ENCODE results near the gene CD2AP.

Gene CD2AP

GRCh38 chr6:47567586-47567985, 90.0 kb downstream of the CD2AP start:
- H3K4me3 ChIP-seq (replicated peaks; ENCODE audit: insufficient read depth, low read length), result no peak overlapping the region
- no peak overlapping the region for H3K27ac ChIP-seq (replicated peaks)
- TF ChIP-seq POLR2AphosphoS5 (IDR thresholded peaks at IDR 0.05; ENCODE audit: low read depth) (no peak), REST (IDR thresholded peaks at IDR 0.05; ENCODE audit: insufficient replicate concordance, low read depth) (no peak), SPI1 (IDR thresholded peaks at IDR 0.05; ENCODE audit: borderline replicate concordance, low read depth) (no peak), GABPA (IDR thresholded peaks at IDR 0.05; ENCODE audit: low read depth) (no peak), CTCF (IDR thresholded peaks at IDR 0.05; ENCODE audit: insufficient read depth, low read length) (no peak)

GRCh38 chr6:47571488-47571887, 93.9 kb downstream of the CD2AP start:
- no peak overlapping the region for H3K27ac ChIP-seq (replicated peaks)
- no peak for TF ChIP-seq GABPA (IDR thresholded peaks at IDR 0.05; ENCODE audit: low read depth)
- no peak for TF ChIP-seq CTCF (IDR thresholded peaks at IDR 0.05; ENCODE audit: insufficient read depth, low read length)
- TF ChIP-seq REST (IDR thresholded peaks at IDR 0.05; ENCODE audit: insufficient replicate concordance, low read depth), result no peak
- no peak for TF ChIP-seq POLR2AphosphoS5 (IDR thresholded peaks at IDR 0.05; ENCODE audit: low read depth)
- TF ChIP-seq SPI1 (IDR thresholded peaks at IDR 0.05; ENCODE audit: borderline replicate concordance, low read depth), result no peak
- DNase-seq (ENCODE audit: low read depth in 1 of 2, low spot score in 1 of 2), result no peak
- no peak overlapping the region for H3K4me3 ChIP-seq (replicated peaks; ENCODE audit: insufficient read depth, low read length)
- H3K27me3 ChIP-seq (ENCODE audit: insufficient read depth, poor library complexity, severe bottlenecking), result no peaks in the 10 kb centered on the region

More at GRCh38 chr6:47567586-47567985, 90.0 kb downstream of the CD2AP start:
- H3K27me3 ChIP-seq (ENCODE audit: insufficient read depth, poor library complexity, severe bottlenecking), result no peaks in the 10 kb centered on the region
- no peak for DNase-seq (ENCODE audit: low read depth in 1 of 2, low spot score in 1 of 2)

- no peaks in the 10 kb centered on the region for H3K27me3 ChIP-seq (ENCODE audit: insufficient read depth, poor library complexity, severe bottlenecking)
- DNase-seq (ENCODE audit: low read depth in 1 of 2, low spot score in 1 of 2), result no peak
- H3K27ac ChIP-seq (replicated peaks), result no peak overlapping the region
- no peak for TF ChIP-seq POLR2AphosphoS5 (IDR thresholded peaks at IDR 0.05; ENCODE audit: low read depth)
- no peak for TF ChIP-seq CTCF (IDR thresholded peaks at IDR 0.05; ENCODE audit: insufficient read depth, low read length)
- TF ChIP-seq SPI1 (IDR thresholded peaks at IDR 0.05; ENCODE audit: borderline replicate concordance, low read depth), result no peak
- TF ChIP-seq REST (IDR thresholded peaks at IDR 0.05; ENCODE audit: insufficient replicate concordance, low read depth), result no peak
- H3K4me3 ChIP-seq (replicated peaks; ENCODE audit: insufficient read depth, low read length), result no peak overlapping the region
Measured at GRCh38 chr6:47573109-47573508, 95.5 kb downstream of the CD2AP start.

Measured in HL-60 (cell line).